K562 treated with DMSO at 1 percent for 4 hours (cell line): Measurements from ENCODE around the gene ARPIN. TPM values are rescaled to one million over a fixed set of nuclear protein-coding genes. Genes with fewer than 3 reads are reported as not detected.

Source experiments
- total RNA-seq: library from RNA; unstranded; fragments of 300-600 nt; gene quantifications from 2 replicates; pipeline ENCODE4 v1.2.3, GENCODE V29; 2022; ENCODE audit not compliant: insufficient read depth

ARPIN gene
- not detected in 2 replicates for total RNA-seq

DNA sequence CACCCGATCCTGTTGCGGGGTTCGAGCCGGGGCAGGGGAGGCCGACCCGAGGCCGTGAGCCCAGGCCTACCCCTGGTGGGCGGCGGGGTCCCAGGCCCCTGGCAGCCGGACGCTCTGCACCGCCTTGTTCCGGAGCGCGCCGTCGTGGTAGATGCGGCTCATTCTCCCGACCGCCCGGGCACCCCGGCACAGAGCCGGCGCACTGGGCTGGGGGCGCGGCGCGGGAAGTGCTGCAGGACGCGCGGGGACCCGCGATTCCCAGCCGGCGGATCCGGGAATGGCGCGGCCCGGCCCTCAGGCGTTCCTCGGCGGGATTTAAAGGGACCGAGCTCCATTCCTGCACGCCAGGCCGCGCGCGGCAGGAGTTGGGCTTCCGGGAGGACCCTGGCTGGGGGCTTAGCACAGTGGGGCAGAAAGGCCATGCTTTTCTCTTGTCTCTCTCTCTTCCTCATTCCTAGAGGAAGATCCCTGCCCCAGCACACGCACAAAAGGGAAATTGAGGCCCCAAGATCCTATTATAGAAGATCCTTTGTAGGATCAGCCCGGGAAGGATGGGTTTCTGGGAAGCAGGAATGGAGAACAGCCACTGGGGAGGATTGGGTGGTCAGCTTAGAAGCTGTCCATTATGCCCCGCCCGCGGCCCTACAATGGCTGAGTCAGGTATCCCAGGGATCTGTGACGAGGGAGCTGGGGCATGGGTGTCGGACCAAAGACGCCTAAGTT, at the start of gene ARPIN:
ARPIN (minus strand) TSS at position 279 of the 723 bp plus-strand sequence; CDS start at position 162, 117 bp downstream.

DNA sequence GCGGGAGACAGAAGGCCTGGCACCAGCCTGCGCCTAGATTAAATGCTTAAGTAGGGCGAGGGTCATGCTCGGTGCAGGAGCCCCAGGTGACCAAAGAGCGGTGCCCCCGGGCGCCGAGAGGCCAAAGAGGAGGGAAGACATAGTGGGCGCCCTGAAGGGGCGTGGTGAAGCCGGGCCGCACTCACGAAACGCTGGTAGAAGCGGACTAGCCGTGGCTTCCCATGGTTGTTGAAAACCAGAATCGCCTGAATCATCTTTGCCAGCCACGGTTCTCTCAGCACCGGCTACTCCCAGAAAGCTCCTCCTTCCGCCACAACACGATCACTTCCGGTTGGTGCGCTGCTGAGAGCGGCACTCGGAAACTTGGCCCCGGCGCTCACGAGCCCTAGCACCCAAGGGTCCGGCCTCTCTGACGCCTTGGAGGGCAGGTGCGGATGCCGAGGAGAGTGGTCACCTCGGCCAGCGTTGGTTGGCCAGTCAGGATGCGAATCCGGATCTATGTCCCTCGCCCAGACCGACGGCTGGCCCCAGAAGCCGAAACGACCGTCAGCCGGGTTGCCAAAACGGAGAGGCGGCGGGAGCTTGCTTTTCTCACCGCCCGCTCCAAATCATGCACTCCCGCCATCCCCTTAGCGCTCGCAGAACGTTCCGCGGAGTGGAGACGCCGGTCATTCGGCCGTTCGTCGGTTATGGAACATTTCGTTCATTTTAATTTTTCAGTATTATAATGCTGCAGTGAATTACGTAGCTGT, 18.9 kb downstream of the ARPIN start, which contains the start of gene AP3S2:
AP3S2 (minus strand) TSS at position 299 of the 752 bp plus-strand sequence; CDS start at position 254, 45 bp downstream.

Other genes with a start within 250 kb of the ARPIN start
- not detected in 2 replicates for gene PLIN1, start 233.6 kb downstream of the ARPIN start, total RNA-seq
- gene PEX11A, start 222.2 kb downstream of the ARPIN start, total RNA-seq = not detected in 2 replicates
- gene WDR93, start 222.1 kb downstream of the ARPIN start, total RNA-seq = not detected in 2 replicates
- gene MESP1, start 161.7 kb downstream of the ARPIN start, total RNA-seq = 0.42 TPM in 1 of 2 replicates, not detected in the other
- not detected in 2 replicates for gene MESP2, start 136.6 kb downstream of the ARPIN start, total RNA-seq
- 5.4 and 6.8 TPM in 2 replicates for gene ANPEP, start 98.1 kb downstream of the ARPIN start, total RNA-seq
- gene AP3S2, start 19.0 kb downstream of the ARPIN start, total RNA-seq = 17.4 and 34.1 TPM in 2 replicates
- 7.6 and 8.0 TPM in 2 replicates for gene ZNF710, start 88.4 kb upstream of the ARPIN start, total RNA-seq
- 86.0 and 111 TPM in 2 replicates for gene IDH2, start 189.5 kb upstream of the ARPIN start, total RNA-seq